ENCODE results near the gene UGGT2. TPM values are rescaled to one million over a fixed set of nuclear protein-coding genes. Genes with fewer than 3 reads are reported as not detected.

UGGT2 gene, protein sequence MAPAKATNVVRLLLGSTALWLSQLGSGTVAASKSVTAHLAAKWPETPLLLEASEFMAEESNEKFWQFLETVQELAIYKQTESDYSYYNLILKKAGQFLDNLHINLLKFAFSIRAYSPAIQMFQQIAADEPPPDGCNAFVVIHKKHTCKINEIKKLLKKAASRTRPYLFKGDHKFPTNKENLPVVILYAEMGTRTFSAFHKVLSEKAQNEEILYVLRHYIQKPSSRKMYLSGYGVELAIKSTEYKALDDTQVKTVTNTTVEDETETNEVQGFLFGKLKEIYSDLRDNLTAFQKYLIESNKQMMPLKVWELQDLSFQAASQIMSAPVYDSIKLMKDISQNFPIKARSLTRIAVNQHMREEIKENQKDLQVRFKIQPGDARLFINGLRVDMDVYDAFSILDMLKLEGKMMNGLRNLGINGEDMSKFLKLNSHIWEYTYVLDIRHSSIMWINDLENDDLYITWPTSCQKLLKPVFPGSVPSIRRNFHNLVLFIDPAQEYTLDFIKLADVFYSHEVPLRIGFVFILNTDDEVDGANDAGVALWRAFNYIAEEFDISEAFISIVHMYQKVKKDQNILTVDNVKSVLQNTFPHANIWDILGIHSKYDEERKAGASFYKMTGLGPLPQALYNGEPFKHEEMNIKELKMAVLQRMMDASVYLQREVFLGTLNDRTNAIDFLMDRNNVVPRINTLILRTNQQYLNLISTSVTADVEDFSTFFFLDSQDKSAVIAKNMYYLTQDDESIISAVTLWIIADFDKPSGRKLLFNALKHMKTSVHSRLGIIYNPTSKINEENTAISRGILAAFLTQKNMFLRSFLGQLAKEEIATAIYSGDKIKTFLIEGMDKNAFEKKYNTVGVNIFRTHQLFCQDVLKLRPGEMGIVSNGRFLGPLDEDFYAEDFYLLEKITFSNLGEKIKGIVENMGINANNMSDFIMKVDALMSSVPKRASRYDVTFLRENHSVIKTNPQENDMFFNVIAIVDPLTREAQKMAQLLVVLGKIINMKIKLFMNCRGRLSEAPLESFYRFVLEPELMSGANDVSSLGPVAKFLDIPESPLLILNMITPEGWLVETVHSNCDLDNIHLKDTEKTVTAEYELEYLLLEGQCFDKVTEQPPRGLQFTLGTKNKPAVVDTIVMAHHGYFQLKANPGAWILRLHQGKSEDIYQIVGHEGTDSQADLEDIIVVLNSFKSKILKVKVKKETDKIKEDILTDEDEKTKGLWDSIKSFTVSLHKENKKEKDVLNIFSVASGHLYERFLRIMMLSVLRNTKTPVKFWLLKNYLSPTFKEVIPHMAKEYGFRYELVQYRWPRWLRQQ (N-terminal part only)
- 5.3 to 10.3 TPM (median 9.5 TPM) in 5 replicates for total RNA-seq (2022; extraction: Qiagen RNA extraction; ENCODE audit: low read depth)

GRCh38 chr13:96053003-96053703, at the start of gene UGGT2:
UGGT2 (minus strand) TSS chr13:96053401; CDS start chr13:96053312, 89 bp downstream.

GRCh38 chr13:96089749-96090239, 36.6 kb upstream of the UGGT2 start, which contains the start of gene HS6ST3:
HS6ST3 (plus strand) TSS chr13:96090107.

Other genes starting within 250 kb of the UGGT2 start
- not detected in 5 replicates for gene HS6ST3, start 36.7 kb upstream of the UGGT2 start, total RNA-seq (2022; extraction: Qiagen RNA extraction; ENCODE audit: low read depth)